Endothelial cell of umbilical vein (primary cell): ENCODE measurements around the gene C5AR2. TPM values are rescaled to one million over a fixed set of nuclear protein-coding genes. Genes with fewer than 3 reads are reported as not detected.
"Not testable (repeated sequence)": the region's sequence is repeated elsewhere in the genome, so short reads cannot be mapped to it uniquely, and the experiment has no call there.

Source experiments
- BruUV-seq: library from RNA; stranded (reverse); fragments of 400-500 nt; replicated peaks from 2 replicates; lab custom pipeline; 2021; lab: Mats Ljungman, UMichigan
- CTCF ChIA-PET: fragments of 300-600, 350-600 bp; sonication (Branson Sonifier 250); formaldehyde crosslinking; loops from one replicate; lab custom pipeline; 2021; ENCODE audit warnings: antibody characterized with exemption, inconsistent platforms; lab: Charles Lee
- POLR2A ChIA-PET: fragments of 300-600, 350-600 bp; sonication (Branson Sonifier 250); formaldehyde crosslinking; loops from one replicate; lab custom pipeline; 2021; ENCODE audit warnings: antibody characterized with exemption, inconsistent platforms; lab: Charles Lee
- DNase-seq: peaks from one replicate; pipeline ENCODE4 v3.0.0-alpha.2; 2011; ENCODE audit warnings: low read depth, low spot score
- FAIRE-seq: peaks from 2 replicates; lab custom pipeline; 2011; peaks lifted over from hg19 to GRCh38; lab: Jason Lieb, UNC
- H2AFZ ChIP-seq: 2 replicates; pipeline ENCODE4 v1.6.0; 2012; ENCODE audit warnings: low read depth, low read length, control low read depth, inconsistent platforms
- H3K27ac ChIP-seq: 2 replicates; pipeline ENCODE4 v1.5.1; 2011; ENCODE audit warnings: low read depth, mild to moderate bottlenecking, control low read depth, low read length, moderate library complexity; ENCODE audit not compliant: insufficient read depth
- H3K27me3 ChIP-seq, 2 experiments: 2 replicates each; pipeline versions ENCODE4 v1.6.0 to v1.6.1; 2011; ENCODE audit warnings: low read length in 2 of 2, mixed read lengths in 1 of 2; ENCODE audit not compliant: control insufficient read depth in 2 of 2, insufficient read depth in 2 of 2
- H3K36me3 ChIP-seq, 2 experiments: 2 replicates in 1 of 2; 3 replicates in 1 of 2; pipeline ENCODE4 v1.5.1; 2011; ENCODE audit warnings: low read length in 2 of 2, mild to moderate bottlenecking in 1 of 2, moderate library complexity in 1 of 2; ENCODE audit not compliant: control insufficient read depth in 2 of 2, insufficient read depth in 2 of 2; ENCODE audit errors: extremely low read depth in 1 of 2
- H3K4me1 ChIP-seq: 3 replicates; pipeline ENCODE4 v1.5.1; 2011; ENCODE audit warnings: mild to moderate bottlenecking, low read length; ENCODE audit not compliant: control insufficient read depth, insufficient read depth; ENCODE audit errors: extremely low read depth
- H3K4me2 ChIP-seq: 2 replicates; pipeline ENCODE4 v1.6.1; 2011; ENCODE audit warnings: low read length, control low read depth, mixed read lengths; ENCODE audit not compliant: insufficient read depth
- H3K4me3 ChIP-seq, 3 experiments: fragments of 200-600 bp in 1 of 3; sonication (generic), shearing (Covaris generic) in 1 of 3; replicated peaks in 1 of 3; 2 replicates each; pipeline ENCODE4 v1.5.1; 2011 to 2016; ENCODE audit warnings: control low read depth in 3 of 3, low read length in 3 of 3, mild to moderate bottlenecking in 2 of 3, inconsistent platforms in 1 of 3, low read depth in 1 of 3, moderate library complexity in 1 of 3; ENCODE audit not compliant: insufficient read depth in 1 of 3
- H3K79me2 ChIP-seq: 2 replicates; pipeline ENCODE4 v1.6.0; 2012; ENCODE audit warnings: low read length, inconsistent platforms; ENCODE audit not compliant: control insufficient read depth, insufficient read depth
- H3K9ac ChIP-seq: replicated peaks from 2 replicates; pipeline ENCODE3; 2011; ENCODE audit warnings: low read length, control low read depth; ENCODE audit not compliant: insufficient read depth; ENCODE audit errors: extremely low read depth
- H3K9me1 ChIP-seq: replicated peaks from 3 replicates; pipeline ENCODE4 v1.6.0; 2011; ENCODE audit warnings: mild to moderate bottlenecking, low read length; ENCODE audit not compliant: control insufficient read depth, insufficient read depth; ENCODE audit errors: extremely low read depth
- H3K9me3 ChIP-seq: replicated peaks from 2 replicates; pipeline ENCODE4 v1.5.1; 2012; ENCODE audit warnings: low read length, inconsistent platforms; ENCODE audit not compliant: control insufficient read depth, insufficient read depth
- H4K20me1 ChIP-seq: replicated peaks from 2 replicates; pipeline ENCODE3; 2011; ENCODE audit warnings: mild to moderate bottlenecking, low read length; ENCODE audit not compliant: control insufficient read depth, insufficient read depth; ENCODE audit errors: extremely low read depth
- POLR2AphosphoS5 ChIP-seq: IDR thresholded peaks from 2 replicates; pipeline ENCODE4 v1.6.1; 2012; ENCODE audit warnings: low read depth, mild to moderate bottlenecking, control low read depth, low read length, moderate library complexity; ENCODE audit not compliant: insufficient read depth
- dilution Hi-C: fragments of 300-500 bp; cut with MboI; formaldehyde crosslinking; loops from one replicate; pipeline ENCODE4 v1.15.0; 2019; ENCODE audit warnings: low sequenced_read_pairs; ENCODE audit not compliant: extremely low pct_ligation_motif_present
- intact Hi-C: fragments of 100-400 bp; cut with micrococcal nuclease; formaldehyde crosslinking; loops from one replicate; pipeline ENCODE4 v1.10.0; 2022
- polyA plus RNA-seq, 4 experiments: library from polyadenylated mRNA; depleted of rRNA in 3 of 4; stranded (reverse) in 3 of 4; unstranded in 1 of 4; fragments of >200 nt; gene quantifications; 2 replicates each; pipeline versions ENCODE4 v1.2.1 to v1.2.3, GENCODE V29; 2011 to 2012; ENCODE audit warnings: missing spikeins in 1 of 4
- total RNA-seq: library from RNA; stranded (reverse); gene quantifications from 2 replicates; pipeline ENCODE4 v1.2.3, GENCODE V29; 2021

Gene C5AR2
- total and polyA plus RNA-seq, 2 donors (not counting 3 experiments of a cell fraction or from before 2014, with no cell fraction given) = not detected

GRCh38 chr19:47331490-47331889, 485 bp upstream of the C5AR2 start:
- DNase-seq (no peak), FAIRE-seq (no peak)
- intact Hi-C loops (no loop called here), dilution Hi-C loops (no loop called here)
- Histone ChIP-seq H2AFZ (no peak overlapping the region), H3K9me1 (no peaks in the 10 kb centered on the region), H3K4me3 (no peak overlapping the region), H3K4me1 (peaks cover 5% of the 10 kb centered on the region), H3K9ac (no peak overlapping the region), H3K27me3 (no peaks in the 10 kb centered on the region), H3K27ac (no peak overlapping the region), H3K4me2 (no peak overlapping the region), H3K79me2 (no peaks in the 10 kb centered on the region), H4K20me1 (no peaks in the 10 kb centered on the region), H3K9me3 (no peaks in the 10 kb centered on the region), H3K36me3 (no peaks in the 10 kb centered on the region)
- ChIA-PET CTCF (interaction anchor here (1.7 kb wide), 1 partner anchor 60 kb away, joined by 9 read pairs; no protein-coding TSS in a partner anchor), POLR2A (no interaction called here)
- TF ChIP-seq POLR2AphosphoS5 = no peak
- no TSS peak for BruUV-seq

GRCh38 chr19:47336765-47337718, 5.1 kb downstream of the C5AR2 start:
- H3K4me2 ChIP-seq, H3K9me3 ChIP-seq, FAIRE-seq, DNase-seq, H3K9ac ChIP-seq, intact Hi-C loops, POLR2A ChIA-PET, H3K27ac ChIP-seq, BruUV-seq, H3K4me3 ChIP-seq, H3K79me2 ChIP-seq, H3K27me3 ChIP-seq, H3K9me1 ChIP-seq, H2AFZ ChIP-seq, dilution Hi-C loops, H3K36me3 ChIP-seq, H3K4me1 ChIP-seq, H4K20me1 ChIP-seq: not testable (repeated sequence)
- CTCF ChIA-PET = interaction anchor here (2.0 kb wide), 2 partner anchors 12 to 54 kb away, joined by 5 read pairs; partner anchors contain the start of gene DHX34
